HG02623 (cell line): ENCODE results near the gene FUCA1.
"Not testable (repeated sequence)": the region's sequence is repeated elsewhere in the genome, so short reads cannot be mapped to it uniquely, and the experiment has no call there.

ENCODE experiments used
- ATAC-seq: cut with Tn5 transposase; IDR thresholded peaks from one replicate; pipeline ENCODE4 v1.9.1; 2021; ENCODE audit warnings: moderate library complexity; ENCODE audit not compliant: unreplicated experiment

Gene FUCA1

DNA sequence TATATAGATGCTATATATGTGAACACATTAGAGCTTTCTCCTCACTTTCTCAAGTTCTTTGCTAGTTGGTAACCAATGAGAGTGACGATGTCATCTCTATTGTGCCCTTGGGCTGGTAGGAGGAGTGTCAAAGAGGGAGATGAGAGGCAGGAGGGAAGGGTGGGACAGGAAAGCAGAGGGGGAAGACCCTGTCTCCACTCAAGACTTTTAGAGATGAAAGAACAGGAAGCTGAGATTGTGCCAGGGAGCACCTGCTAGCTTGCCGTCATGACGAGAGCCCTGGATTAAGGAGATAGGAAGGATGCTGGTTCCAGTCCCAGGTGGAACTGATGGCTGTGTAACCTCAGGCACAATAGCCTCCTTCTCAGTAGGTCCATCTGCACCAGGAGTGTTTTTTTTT, 28.4 kb upstream of the FUCA1 start:
- no peak for ATAC-seq

DNA sequence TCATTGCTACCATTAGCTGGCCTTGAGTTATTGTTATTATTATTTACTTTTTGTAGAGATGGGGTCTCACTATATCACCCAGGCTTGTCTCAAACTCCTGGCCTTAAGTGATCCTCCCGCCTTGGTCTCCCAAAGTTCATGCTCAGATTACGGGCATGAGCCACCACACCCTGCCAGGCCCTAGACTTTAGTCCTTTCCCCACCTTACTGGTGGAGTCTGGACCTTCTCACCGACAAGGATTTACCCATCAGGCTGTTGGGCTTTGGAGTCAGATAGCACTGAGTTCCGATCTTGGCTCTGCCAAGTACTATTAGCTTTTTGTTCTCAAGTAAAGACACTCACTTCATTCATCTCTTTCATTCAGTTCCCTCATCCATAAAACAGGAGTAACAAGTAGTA, 27.9 kb upstream of the FUCA1 start:
- no peak for ATAC-seq

DNA sequence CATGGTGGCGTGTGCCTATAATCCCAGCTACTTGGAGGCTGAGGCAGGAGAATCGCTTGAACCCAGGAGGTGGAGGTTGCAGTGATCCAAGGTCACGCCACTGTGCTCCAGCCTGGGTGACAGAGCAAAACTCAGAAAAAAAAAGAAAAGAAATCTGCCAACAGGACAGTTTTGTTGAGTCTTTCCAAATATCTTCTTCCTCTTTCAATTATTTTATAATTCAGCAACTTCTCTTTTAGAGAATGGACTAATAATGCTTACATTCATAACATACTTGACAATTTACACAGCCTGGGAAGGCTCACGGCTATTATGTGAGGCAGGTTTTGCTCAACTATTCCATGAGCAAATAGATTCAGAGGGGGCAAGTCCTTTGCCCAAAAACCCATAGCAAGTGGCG, 27.0 kb upstream of the FUCA1 start:
- no peak for ATAC-seq

DNA sequence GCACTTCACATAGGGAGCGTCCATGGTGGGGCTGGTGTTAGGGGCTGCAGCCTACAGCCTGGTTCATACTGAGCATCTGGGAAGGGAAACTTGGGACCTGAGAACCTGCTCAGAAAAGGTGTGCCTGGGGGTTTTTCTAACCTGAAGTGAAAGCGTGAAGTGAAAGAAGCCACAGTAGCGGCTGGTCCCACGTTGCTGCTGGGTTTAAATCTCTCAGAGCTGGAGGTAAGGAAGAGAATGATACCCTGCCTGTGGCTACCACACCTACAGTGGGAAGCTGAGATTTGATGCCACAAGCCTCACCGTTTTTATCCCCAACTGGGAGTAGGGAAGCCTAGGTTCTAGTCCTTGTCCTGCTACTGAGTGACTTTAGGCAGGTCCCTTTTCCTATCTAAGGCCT, 21.0 kb upstream of the FUCA1 start:
- no peak for ATAC-seq

DNA sequence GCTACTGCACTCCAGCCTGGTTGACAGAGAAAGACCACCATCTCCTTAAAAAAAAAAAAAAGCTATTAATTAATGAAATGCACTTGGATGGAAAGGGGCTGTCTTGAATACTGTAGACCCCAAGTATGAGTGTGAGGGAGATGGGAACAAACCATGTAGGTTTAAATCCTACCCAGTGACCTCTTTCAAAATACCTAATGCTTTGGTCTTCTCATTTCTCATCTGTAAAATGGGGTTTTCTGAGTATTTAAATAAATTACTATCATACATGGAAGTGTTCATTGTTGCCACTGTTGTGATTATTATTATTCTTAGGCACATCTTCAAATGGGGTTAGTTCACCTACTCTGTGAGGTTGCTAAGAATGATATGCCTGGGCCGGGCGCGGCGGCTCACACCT, 17.1 kb upstream of the FUCA1 start:
- no peak for ATAC-seq

DNA sequence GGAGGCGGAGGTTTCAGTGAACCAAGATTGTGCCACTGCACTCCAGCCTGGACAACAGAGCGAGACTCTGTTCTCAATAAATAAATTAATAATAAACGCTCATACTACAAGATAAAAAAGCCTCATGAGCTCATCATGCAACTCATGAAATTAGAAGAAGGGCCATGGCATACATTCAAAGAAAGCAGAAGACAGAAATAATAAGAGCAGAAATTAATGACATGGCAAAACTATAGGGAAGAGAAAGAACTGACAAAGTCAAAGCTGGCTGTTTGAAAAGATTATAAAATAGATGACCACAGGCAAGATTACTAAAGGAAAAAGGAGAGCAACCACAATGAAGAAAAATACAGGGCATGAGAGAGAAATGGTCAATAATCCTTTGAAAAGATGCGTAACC, 14.7 kb upstream of the FUCA1 start:
- no peak for ATAC-seq

DNA sequence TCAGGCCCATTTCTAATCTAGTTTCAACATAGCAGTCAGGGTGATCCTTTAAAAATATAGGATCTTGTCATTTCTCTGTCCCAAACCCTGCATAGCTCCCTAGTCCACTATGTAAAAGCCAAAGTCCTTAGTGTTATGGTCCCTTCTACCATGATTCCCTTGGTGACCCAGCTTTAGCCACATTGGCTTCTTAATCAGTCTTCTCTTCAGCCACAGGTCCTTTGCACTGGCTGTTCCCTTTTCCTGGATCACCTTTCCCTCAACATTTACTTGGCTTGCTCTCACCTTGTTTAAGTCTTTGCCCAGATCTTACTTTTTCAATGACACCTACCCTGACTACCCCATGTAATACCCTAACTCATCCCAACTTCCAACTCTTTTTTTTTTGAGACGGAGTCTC, 11.7 kb upstream of the FUCA1 start:
- no peak for ATAC-seq

DNA sequence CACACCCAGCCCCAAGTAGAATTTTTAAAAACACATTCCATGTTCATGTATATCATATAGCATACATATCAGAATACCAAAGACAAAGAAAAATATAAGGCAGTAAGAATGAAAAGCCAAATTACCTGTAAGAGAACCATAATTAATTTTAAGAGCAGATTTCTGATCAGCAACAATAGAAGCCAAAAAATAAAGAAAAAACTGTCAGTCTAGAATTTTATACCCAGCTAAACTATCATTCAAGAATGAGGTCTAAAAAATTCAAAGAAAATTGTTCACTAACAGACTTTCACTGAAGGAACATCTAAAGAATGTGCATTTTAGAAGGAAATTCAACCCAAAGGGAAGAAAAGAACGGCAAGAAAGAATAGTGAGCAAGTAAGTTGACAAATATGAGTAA, 10.6 kb upstream of the FUCA1 start:
- no peak for ATAC-seq

DNA sequence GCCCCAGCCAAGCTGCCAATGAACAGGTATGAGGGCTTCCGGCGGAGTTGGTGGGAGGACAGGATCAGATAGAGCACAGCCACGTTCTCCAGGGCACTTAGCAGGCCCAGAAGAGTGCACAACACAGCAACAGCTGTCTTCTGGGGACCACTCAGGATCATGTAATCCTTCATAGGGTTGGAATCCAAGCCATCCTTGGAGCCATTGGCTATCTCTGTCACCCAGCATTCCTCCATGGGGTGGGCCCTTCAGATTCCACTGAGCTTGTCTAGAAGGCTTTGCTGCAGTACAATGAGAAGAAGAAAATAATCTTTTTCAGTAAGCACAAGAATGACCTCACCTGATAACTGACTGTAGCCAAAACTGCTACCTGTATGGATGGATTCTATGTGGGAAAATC, 7.3 kb upstream of the FUCA1 start:
- no peak for ATAC-seq

DNA sequence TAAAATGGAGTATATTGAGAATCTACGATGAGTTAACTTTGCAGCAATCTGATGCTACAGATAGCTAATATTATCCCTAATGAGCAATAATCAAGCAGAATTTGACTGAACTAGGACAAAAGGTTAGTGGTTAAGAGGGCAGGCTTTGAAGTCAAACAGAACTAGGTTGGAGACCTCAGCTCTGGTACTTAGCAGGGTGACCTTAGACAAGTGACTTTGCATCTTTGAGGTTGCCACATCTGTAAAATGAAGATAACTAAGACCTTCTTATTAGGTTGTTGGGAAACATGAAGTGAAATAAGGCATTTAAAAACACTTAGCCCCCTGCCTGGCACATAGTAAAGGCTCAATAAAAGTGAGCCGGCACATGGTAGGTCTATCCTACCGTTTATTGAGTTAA, 4.3 kb upstream of the FUCA1 start:
- no peak for ATAC-seq

DNA sequence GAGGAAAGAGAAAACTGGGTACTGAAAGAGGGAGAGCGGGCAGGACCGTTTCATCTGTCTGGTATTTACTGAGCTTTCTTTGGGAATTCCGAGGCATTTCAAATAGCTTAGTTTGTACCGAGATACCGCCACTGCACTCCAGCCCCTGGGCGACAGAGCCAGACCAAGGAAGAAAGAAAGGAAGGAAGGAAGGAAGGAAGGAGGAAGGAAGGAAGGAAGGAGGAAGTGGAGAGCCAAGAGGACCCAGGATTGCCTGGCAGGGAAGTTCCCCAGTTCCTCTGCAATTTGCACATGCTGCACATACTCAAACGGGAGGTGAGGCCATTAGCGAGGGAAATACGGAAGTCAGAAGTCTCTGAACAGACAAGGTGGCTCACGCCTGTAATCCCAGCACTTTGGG, 961 bp upstream of the FUCA1 start:
- ATAC-seq: no peak

DNA sequence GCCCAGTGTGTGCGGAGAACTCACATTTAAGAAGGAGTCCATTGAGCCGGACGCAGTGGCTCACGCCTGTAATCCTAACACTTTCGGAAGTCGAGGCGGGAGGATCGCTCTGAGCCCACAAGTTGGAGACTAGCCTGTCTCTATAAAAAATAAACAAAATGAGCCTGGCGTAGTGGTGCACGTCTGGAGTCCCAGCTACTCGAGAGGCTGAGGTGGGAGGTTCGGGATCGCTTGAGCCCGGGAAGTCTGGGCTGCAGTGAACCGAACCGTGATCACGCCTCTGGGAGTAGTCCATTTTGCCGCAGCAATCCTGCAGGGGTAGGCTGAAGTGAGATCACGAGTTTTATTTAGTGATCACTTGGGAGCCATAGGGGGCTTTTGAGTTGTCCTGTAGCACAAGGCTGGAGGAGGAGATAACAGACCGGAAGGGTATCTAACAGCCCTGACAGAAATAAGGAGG, 497 bp upstream of the FUCA1 start:
- ATAC-seq: peak; percentile 3

DNA sequence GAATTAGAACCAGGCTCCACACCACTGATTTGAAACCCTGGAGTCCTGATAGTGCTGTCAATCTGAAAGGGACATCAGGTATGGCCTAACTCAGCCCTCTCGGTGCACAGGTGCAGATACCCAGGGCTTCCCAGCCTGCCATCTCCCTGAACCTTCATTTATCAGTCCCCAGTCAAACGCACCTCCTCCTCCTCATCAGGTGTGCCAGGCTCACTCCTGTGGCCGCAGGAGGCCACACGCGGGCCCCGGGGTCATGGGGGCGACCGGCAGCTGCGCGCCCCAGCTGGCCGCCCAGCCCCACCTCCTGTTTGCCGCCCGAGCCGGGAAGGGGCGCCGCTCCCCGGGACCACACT, 572 bp downstream of the FUCA1 start:
- ATAC-seq: peak; percentile 7

DNA sequence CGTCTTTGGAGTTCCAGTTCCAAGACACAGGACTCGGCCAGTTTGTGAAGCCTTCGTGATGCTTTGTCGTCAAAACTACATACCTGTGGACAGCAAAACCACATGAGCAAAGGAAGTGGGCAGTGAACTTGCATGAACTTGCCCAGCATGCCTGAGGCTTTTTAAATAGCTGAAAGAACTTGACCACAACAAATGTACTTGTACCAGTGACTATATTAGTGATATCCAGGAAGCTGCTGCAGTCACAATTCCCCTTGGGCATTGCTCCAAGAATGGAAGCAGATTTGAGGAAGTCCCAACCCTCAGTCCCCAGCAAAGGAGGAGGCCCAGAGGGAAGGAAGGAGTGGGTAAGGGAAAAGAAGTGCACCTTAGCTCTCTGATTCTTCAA, 2.6 kb downstream of the FUCA1 start:
- no peak for ATAC-seq

DNA sequence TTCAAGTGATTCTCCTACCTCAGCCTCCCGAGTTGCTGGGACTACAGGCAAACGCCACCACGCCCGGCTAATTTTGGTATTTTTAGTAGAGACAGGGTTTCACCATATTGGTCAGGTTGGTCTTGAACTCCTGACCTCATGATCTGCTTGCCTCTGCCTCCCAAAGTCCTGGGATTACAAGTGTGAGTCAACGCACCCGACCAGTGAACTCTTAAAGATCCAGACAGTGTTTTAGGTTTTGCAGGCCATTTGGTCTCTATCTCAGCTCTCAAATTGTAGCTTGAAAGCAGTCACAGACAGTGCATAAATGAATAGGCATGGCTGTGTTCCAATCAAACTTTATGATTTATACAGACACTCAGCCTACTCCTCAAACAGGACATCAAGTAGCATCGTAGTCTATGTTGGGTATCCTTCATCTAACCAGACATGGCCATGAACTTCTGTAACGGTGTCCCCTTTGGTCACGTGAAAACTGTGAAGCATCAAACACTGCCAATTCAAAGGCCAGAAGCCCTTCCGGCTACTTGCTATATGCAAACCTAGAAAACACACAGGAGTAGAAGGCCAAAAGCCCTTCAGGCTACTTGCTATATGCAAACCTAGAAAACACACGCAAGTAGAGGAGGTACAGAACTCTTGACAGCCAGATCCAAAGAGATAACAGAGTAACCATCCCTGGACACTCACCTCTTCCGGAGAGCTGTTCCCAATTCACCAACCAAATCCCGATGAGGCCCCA, 3.1 kb downstream of the FUCA1 start:
- ATAC-seq: no peak

DNA sequence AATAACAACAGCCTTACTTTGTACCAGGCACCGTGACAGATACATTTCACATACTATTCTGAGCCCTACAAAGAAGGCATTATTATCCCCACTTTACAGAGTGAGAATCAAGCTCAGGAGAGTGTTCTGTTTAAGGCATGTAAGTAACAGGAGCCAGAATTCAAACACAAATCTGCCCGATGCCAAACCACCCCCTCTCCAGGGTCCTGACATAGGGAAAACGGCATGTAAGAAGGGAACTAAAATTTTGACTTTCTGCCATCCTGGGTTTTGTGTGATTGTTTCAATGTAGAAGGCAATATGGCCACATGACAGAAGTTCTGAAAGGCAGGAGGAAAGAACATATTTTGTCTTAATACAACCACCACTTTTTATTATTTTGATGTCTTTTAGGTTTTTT, 5.5 kb downstream of the FUCA1 start:
- no peak for ATAC-seq

DNA sequence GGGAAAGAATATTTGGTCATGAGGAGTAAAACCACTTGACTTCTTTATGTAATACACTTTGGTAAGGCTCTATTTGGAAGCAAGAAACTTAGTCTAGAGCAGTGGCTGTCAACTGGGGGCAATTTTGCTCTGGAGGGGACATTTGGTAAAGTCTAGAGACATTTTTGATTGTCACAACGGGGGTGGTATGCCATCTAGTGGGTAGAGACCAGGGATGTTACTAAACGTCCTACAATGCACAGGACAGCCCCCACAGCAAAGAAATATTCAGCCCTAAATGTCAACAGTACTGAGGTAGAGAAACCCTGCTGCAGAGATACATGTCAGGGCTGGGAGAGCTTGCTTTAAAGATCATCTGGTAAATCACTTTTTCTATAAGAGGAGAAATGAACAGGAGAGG, 13.5 kb downstream of the FUCA1 start:
- no peak for ATAC-seq

DNA sequence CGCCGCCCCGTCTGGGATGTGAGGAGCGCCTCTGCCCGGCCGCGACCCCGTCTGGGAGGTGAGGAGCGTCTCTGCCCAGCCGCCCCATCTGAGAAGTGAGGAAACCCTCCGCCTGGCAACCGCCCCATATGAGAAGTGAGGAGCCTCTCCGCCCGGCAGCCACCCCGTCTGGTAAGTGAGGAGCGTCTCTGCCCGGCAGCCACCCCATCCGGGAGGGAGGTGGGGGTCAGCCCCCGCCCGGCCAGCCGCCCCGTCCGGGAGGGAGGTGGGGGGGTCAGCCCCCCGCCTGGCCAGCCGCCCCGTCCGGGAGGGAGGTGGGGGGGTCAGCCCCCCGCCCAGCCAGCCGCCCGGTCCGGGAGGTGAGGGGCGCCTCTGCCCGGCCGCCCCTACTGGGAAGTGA, 15.0 kb downstream of the FUCA1 start:
- ATAC-seq: not testable (repeated sequence)

DNA sequence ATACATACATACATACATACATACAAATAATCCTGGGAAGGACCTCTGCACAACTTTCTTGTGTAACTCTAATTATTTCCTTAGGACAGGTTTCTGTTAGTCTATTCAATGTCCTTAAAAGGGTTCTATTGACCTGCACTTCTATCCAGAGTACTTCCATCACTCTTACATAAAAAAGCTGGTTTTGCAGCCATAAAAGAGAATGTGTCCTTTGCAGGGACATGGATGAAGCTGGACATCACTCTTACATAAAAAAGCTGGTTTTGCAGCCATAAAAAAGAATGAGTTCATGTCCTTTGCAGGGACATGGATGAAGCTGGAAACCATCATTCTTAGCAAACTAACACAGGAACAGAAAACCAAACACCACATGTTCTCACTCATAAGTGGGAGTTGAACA, 16.7 kb downstream of the FUCA1 start:
- ATAC-seq: not testable (repeated sequence)

DNA sequence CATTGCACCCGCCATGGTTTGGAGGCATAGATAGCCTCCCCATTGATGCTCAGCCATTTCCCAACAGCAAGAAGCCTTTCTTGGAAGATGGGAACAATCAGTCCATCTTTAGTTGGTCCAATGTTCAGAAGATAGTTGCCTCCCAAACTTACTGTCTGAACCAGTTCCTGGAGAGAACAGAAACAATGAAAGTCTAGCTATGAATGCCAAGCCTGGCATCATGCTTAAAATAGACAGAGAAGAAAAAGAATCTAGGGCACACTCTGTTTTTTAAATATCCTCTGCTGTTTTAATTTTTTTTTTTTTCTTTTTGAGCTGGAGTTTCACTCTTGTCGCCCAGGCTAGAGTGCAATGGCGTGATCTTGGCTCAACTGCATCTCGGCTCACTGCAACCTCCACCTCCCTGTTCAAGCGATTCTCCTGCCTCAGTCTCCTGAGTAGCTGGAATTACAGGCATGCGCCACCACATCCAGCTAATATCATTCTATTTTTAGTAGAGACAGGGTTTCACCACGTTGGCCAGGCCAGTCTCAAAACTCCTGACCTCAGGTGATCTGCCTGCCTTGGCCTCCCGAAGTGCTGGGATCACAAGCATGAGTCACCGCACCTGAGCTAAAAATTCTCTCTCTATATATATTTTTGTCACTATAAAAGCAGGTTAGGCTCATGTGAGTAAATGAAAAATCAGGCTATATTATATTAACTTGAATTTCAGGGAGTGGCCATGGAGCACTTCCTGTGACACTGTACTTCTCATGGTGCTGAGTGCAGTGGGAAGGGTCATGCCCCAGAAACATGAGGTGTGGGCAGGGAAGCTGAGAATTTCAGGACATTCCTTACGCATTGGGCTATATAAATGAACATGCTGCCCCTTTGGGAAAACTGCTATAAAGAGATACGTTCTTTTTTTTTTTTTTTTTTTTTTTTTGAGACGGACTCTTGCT, 19.1 kb downstream of the FUCA1 start:
- no peak for ATAC-seq

DNA sequence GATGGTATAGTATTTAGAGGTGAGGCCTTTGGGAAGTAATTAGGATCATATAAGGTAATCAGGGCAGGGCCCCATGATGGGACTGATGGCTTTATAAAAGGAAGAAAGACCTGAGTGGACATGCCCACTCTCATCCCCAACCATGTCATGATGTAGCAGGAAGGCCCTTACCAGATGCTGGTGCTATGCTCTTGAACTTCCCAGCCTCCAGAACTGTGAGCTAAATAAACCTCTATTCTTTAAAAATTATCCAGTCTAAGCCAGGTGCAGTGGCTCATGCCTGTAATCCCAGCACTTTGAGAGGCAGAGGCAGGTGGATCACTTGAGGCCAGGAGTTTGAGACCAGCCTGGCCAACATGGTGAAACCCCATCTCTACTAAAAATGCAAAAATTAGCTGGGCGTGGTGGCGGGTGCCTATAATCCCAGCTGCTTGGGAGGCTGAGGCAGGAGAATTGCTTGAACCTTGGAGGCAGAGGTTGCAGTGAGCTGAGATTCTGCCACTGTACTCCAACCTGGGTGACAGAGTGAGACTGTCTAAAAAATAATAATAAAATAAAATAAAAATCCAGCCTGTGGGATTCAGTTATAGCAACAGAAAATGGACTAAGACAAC, 20.5 kb downstream of the FUCA1 start:
- not testable (repeated sequence) for ATAC-seq

DNA sequence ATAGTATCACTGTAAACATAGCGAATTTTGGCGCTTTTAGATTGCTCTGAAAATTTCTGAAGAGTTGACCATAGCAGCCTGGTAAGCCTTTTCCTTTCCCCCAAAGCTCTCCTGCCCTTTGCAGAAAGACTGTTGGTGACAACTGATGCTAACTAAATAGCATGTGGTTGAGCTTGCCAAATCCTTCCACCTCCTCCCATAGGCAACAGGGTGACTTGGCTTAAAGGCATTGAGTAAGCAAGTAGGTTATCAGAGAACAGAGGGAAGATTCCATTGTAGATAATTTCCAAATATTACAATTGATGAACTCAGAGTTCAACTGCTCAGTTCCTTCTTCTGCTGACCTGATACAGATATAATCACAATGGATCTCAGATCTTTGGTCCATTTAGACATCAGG, 22.9 kb downstream of the FUCA1 start:
- no peak for ATAC-seq
